ENCODE results near the gene SPIRE2. TPM values are rescaled to one million over a fixed set of nuclear protein-coding genes. Genes with fewer than 3 reads are reported as not detected.

SPIRE2 gene
- total and polyA plus RNA-seq, 2 of the 13 experiments (the other 11 are each of a cell fraction or from before 2014, with no cell fraction given), result 13.3 to 37.5 TPM

DNA sequence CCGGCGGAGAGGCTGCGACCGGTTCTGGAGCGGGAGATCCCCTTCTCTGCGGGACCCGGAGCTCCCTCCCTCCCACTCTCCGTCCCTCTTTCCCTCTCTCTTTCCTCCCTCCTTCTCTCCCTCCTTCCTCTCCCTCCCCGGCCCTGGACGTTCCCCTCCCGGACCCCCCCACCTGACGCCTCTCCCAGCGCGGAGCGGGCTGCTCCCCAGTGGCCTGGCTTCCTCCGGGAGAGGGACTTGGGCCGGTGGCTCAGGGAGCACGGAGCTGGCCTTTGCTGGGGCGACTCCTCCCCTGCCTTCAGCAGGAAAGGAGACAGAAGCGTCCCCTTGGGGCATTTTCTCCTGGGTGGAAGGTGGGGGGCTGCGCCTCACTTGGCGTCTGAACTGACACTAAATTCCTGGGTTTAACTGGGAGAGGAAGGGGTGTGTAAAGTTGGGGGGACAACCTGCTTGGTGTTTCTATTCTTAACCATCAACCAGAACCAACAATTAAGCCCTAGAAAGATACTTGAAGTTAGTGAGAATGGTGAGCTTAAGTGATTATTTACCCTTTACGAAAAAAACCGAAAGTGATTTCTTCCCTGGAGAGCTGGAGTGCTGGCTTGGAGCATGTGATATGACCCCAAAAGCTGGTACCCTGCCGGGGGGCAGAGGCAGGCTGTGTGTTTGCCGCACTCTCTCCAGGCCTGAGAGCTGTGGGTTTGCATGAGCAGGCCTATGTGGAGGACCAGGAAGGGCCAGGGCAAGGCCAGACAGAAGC is 775 bp downstream of the SPIRE2 start (continued):
- TF ChIP-seq, protein P1, sequence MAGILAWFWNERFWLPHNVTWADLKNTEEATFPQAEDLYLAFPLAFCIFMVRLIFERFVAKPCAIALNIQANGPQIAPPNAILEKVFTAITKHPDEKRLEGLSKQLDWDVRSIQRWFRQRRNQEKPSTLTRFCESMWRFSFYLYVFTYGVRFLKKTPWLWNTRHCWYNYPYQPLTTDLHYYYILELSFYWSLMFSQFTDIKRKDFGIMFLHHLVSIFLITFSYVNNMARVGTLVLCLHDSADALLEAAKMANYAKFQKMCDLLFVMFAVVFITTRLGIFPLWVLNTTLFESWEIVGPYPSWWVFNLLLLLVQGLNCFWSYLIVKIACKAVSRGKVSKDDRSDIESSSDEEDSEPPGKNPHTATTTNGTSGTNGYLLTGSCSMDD (CRISPR knock-in tag; IDR thresholded peaks at IDR 0.05), result no peak
- no peak for TF ChIP-seq KLF16 (CRISPR knock-in tag; IDR thresholded peaks at IDR 0.05)
- no peak for TF ChIP-seq RFX1 (IDR thresholded peaks at IDR 0.05)
- no peak for TF ChIP-seq FOSL2 (CRISPR knock-in tag; IDR thresholded peaks at IDR 0.05)
- TF ChIP-seq ZNF234 (CRISPR knock-in tag; conservative IDR thresholded peaks at IDR 0.05), result no peak
- no peak for TF ChIP-seq ZNF558 (CRISPR knock-in tag; IDR thresholded peaks at IDR 0.05; ENCODE audit: borderline replicate concordance)
- no peak for TF ChIP-seq TBX3 (IDR thresholded peaks at IDR 0.05; ENCODE audit: borderline replicate concordance)
- TF ChIP-seq PCBP1 (IDR thresholded peaks at IDR 0.05; ENCODE audit: borderline replicate concordance, low read depth, low read length), result peak; percentile 59; the same call in 1 of the 2 replicates
- no peak for TF ChIP-seq ZNF367 (CRISPR knock-in tag; IDR thresholded peaks at IDR 0.05; ENCODE audit: borderline replicate concordance)
- no peak for TF ChIP-seq RARG (CRISPR knock-in tag; IDR thresholded peaks at IDR 0.05; ENCODE audit: low read depth)
- TF ChIP-seq ZNF274 (CRISPR knock-in tag; IDR thresholded peaks at IDR 0.05), result no peak
- TF ChIP-seq MXI1 (IDR thresholded peaks at IDR 0.05; ENCODE audit: borderline replicate concordance, low read depth, low read length), result no peak
- TF ChIP-seq CC2D1A (CRISPR knock-in tag; IDR thresholded peaks at IDR 0.05), result no peak
- no peak for TF ChIP-seq ZNF468 (CRISPR knock-in tag; IDR thresholded peaks at IDR 0.05)
- TF ChIP-seq, protein P2, sequence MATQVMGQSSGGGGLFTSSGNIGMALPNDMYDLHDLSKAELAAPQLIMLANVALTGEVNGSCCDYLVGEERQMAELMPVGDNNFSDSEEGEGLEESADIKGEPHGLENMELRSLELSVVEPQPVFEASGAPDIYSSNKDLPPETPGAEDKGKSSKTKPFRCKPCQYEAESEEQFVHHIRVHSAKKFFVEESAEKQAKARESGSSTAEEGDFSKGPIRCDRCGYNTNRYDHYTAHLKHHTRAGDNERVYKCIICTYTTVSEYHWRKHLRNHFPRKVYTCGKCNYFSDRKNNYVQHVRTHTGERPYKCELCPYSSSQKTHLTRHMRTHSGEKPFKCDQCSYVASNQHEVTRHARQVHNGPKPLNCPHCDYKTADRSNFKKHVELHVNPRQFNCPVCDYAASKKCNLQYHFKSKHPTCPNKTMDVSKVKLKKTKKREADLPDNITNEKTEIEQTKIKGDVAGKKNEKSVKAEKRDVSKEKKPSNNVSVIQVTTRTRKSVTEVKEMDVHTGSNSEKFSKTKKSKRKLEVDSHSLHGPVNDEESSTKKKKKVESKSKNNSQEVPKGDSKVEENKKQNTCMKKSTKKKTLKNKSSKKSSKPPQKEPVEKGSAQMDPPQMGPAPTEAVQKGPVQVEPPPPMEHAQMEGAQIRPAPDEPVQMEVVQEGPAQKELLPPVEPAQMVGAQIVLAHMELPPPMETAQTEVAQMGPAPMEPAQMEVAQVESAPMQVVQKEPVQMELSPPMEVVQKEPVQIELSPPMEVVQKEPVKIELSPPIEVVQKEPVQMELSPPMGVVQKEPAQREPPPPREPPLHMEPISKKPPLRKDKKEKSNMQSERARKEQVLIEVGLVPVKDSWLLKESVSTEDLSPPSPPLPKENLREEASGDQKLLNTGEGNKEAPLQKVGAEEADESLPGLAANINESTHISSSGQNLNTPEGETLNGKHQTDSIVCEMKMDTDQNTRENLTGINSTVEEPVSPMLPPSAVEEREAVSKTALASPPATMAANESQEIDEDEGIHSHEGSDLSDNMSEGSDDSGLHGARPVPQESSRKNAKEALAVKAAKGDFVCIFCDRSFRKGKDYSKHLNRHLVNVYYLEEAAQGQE (IDR thresholded peaks at IDR 0.05; ENCODE audit: borderline replicate concordance in 1 of 2, low read depth in 1 of 2, low read length in 2 of 2), result no peak
- TF ChIP-seq ZNF556 (CRISPR knock-in tag; IDR thresholded peaks at IDR 0.05; ENCODE audit: borderline replicate concordance), result 0 out of 2 replicates have a peak, but pooled peaks have one; percentile 33
- TF ChIP-seq ZFP90 (CRISPR knock-in tag; IDR thresholded peaks at IDR 0.05; ENCODE audit: borderline replicate concordance), result no peak
- TF ChIP-seq, protein P3, sequence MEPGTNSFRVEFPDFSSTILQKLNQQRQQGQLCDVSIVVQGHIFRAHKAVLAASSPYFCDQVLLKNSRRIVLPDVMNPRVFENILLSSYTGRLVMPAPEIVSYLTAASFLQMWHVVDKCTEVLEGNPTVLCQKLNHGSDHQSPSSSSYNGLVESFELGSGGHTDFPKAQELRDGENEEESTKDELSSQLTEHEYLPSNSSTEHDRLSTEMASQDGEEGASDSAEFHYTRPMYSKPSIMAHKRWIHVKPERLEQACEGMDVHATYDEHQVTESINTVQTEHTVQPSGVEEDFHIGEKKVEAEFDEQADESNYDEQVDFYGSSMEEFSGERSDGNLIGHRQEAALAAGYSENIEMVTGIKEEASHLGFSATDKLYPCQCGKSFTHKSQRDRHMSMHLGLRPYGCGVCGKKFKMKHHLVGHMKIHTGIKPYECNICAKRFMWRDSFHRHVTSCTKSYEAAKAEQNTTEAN (CRISPR knock-in tag; conservative IDR thresholded peaks at IDR 0.05), result no peak
- no peak for TF ChIP-seq ATF7 (IDR thresholded peaks at IDR 0.05)
- no peak for TF ChIP-seq ATF7 (CRISPR knock-in tag; IDR thresholded peaks at IDR 0.05)
- TF ChIP-seq NFYB (CRISPR knock-in tag; IDR thresholded peaks at IDR 0.05), result no peak
- 0 out of 2 replicates have a peak, but pooled peaks have one; percentile 31 for TF ChIP-seq GTF3A (CRISPR knock-in tag; conservative IDR thresholded peaks at IDR 0.05)
- TF ChIP-seq MAFF (IDR thresholded peaks at IDR 0.05; ENCODE audit: low read depth, low read length), result no peak
- TF ChIP-seq ZNF616 (CRISPR knock-in tag; IDR thresholded peaks at IDR 0.05; ENCODE audit: low read depth), result no peak
- TF ChIP-seq KDM5A (IDR thresholded peaks at IDR 0.05; ENCODE audit: borderline replicate concordance, low read length), result 0 out of 2 replicates have a peak, but pooled peaks have one; percentile 9

Measured in HepG2 (cell line).